CD14-positive monocyte (primary cell): ENCODE measurements around the gene EEFSEC. TPM values are rescaled to one million over a fixed set of nuclear protein-coding genes. Genes with fewer than 3 reads are reported as not detected.
A peak's percentile ranks its signal among the peaks of the same experiment; 100 is the strongest.

ENCODE experiments used
- DNase-seq, 3 donors: peaks; one replicate each; pipeline ENCODE4 v3.0.0-alpha.2; 2011 to 2022
- H2AFZ ChIP-seq: 2 replicates; pipeline ENCODE4 v1.6.0; 2012; ENCODE audit warnings: mild to moderate bottlenecking, low read depth, low read length, inconsistent platforms; ENCODE audit not compliant: insufficient read depth, poor library complexity, severe bottlenecking
- H3K27ac ChIP-seq, 2 donors: 1 replicate in 1 of 2; 2 replicates in 1 of 2; pipeline ENCODE4 v1.5.1; 2012 to 2013; ENCODE audit warnings: low read length in 2 of 2, control low read depth in 1 of 2, inconsistent platforms in 1 of 2, low read depth in 1 of 2, mild to moderate bottlenecking in 1 of 2
- H3K27me3 ChIP-seq, 2 donors: one replicate each; pipeline versions ENCODE4 v1.6.0 to v1.6.1; 2011 to 2013; ENCODE audit warnings: low read length in 2 of 2; ENCODE audit not compliant: control insufficient read depth in 2 of 2, insufficient read depth in 2 of 2
- H3K36me3 ChIP-seq, 2 donors: replicated peaks in 1 of 2; 1 replicate in 1 of 2; 2 replicates in 1 of 2; pipeline versions ENCODE4 v1.5.1 to v1.6.1; 2012 to 2013; ENCODE audit warnings: low read length in 2 of 2, control low read depth in 1 of 2, inconsistent platforms in 1 of 2, mild to moderate bottlenecking in 1 of 2; ENCODE audit not compliant: insufficient read depth in 2 of 2, control insufficient read depth in 1 of 2
- H3K4me1 ChIP-seq, 2 donors: 1 replicate in 1 of 2; 2 replicates in 1 of 2; pipeline versions ENCODE4 v1.5.1 to v1.6.1; 2012 to 2013; ENCODE audit warnings: low read length in 2 of 2, control low read depth in 1 of 2, inconsistent platforms in 1 of 2, mild to moderate bottlenecking in 1 of 2, moderate library complexity in 1 of 2; ENCODE audit not compliant: insufficient read depth in 2 of 2, control insufficient read depth in 1 of 2
- H3K4me2 ChIP-seq: replicated peaks from 2 replicates; pipeline ENCODE3; 2012; ENCODE audit warnings: low read length, moderate library complexity, mild to moderate bottlenecking; ENCODE audit not compliant: poor library complexity, severe bottlenecking; ENCODE audit errors: extremely low read depth
- H3K4me3 ChIP-seq, 3 experiments: fragments of 200-600 bp in 1 of 3; sonication (generic) in 1 of 3; replicated peaks in 1 of 3; 1 replicate in 2 of 3; 2 replicates in 1 of 3; pipeline ENCODE4 v1.5.1; 2011 to 2013; ENCODE audit warnings: low read length in 3 of 3, mild to moderate bottlenecking in 3 of 3, control low read depth in 2 of 3, low read depth in 2 of 3, inconsistent platforms in 1 of 3, moderate library complexity in 1 of 3
- H3K79me2 ChIP-seq: 2 replicates; pipeline ENCODE4 v1.6.0; 2012; ENCODE audit warnings: mild to moderate bottlenecking, control low read depth, inconsistent platforms, low read length, moderate library complexity; ENCODE audit not compliant: insufficient read depth
- H3K9ac ChIP-seq: 2 replicates; pipeline ENCODE4 v1.6.0; 2017; ENCODE audit warnings: low read length, mild to moderate bottlenecking; ENCODE audit not compliant: insufficient read depth, poor library complexity, severe bottlenecking
- H3K9me3 ChIP-seq, 2 donors: replicated peaks in 1 of 2; 1 replicate in 1 of 2; 2 replicates in 1 of 2; pipeline versions ENCODE4 v1.5.1 to v1.6.1; 2012 to 2013; ENCODE audit warnings: low read length in 2 of 2, control low read depth in 1 of 2; ENCODE audit not compliant: control insufficient read depth in 1 of 2, insufficient read depth in 1 of 2
- H4K20me1 ChIP-seq: 2 replicates; pipeline ENCODE4 v1.6.0; 2012; ENCODE audit warnings: mild to moderate bottlenecking, low read length, control low read depth, moderate library complexity; ENCODE audit not compliant: insufficient read depth
- H3K27ac Mint-ChIP-seq, 7 donors: one replicate each; pipeline ENCODE4 v1.8.0; 2020; ENCODE audit warnings: mild to moderate bottlenecking in 7 of 7, mixed read lengths in 7 of 7, moderate library complexity in 6 of 7, inconsistent platforms in 2 of 7
- H3K27me3 Mint-ChIP-seq, 3 donors: one replicate each; pipeline ENCODE4 v1.8.0; 2021 to 2022; ENCODE audit warnings: low read depth in 3 of 3, mild to moderate bottlenecking in 3 of 3, mixed read lengths in 3 of 3, moderate library complexity in 3 of 3, inconsistent platforms in 1 of 3
- H3K36me3 Mint-ChIP-seq, 2 donors: one replicate each; pipeline ENCODE4 v1.8.0; 2020; ENCODE audit warnings: mixed read lengths in 2 of 2, inconsistent platforms in 1 of 2, mild to moderate bottlenecking in 1 of 2
- H3K4me1 Mint-ChIP-seq: one replicate; pipeline ENCODE4 v1.8.0; 2020; ENCODE audit warnings: mild to moderate bottlenecking, mixed read lengths
- H3K4me3 Mint-ChIP-seq, 2 donors: one replicate each; pipeline ENCODE4 v1.8.0; 2020; ENCODE audit warnings: mild to moderate bottlenecking in 2 of 2, mixed read lengths in 2 of 2, moderate library complexity in 1 of 2
- H3K9me3 Mint-ChIP-seq, 7 donors: one replicate each; pipeline ENCODE4 v1.8.0; 2020 to 2022; ENCODE audit warnings: mixed read lengths in 7 of 7, mild to moderate bottlenecking in 6 of 7, moderate library complexity in 6 of 7, inconsistent platforms in 2 of 7
- CTCF ChIP-seq: fragments of 200-600 bp; IDR thresholded peaks from one replicate; pipeline ENCODE4 v1.8.0; 2022; ENCODE audit warnings: antibody characterized with exemption, mild to moderate bottlenecking
- WGBS: methylation state at CpG from one replicate; pipeline ENCODE4 v1.1.5; 2013; ENCODE audit warnings: missing lambda C conversion rate; ENCODE audit not compliant: insufficient coverage; 5-methylcytosine and 5-hydroxymethylcytosine counted together
- intact Hi-C, 2 donors: fragments of 100-400 bp; cut with micrococcal nuclease; formaldehyde crosslinking; loops; one replicate each; pipeline versions ENCODE4 v1.15.0 to v1.15.1; 2023
- polyA plus RNA-seq, 3 donors: library from polyadenylated mRNA; depleted of rRNA in 1 of 3; unstranded in 2 of 3; stranded (reverse) in 1 of 3; fragments of 300-500 nt in 2 of 3; fragments of >200 nt in 1 of 3; fragmentation: Illumina TruSeq in 2 of 3; gene quantifications; 1 replicate in 2 of 3; 2 replicates in 1 of 3; pipeline ENCODE4 v1.2.3, GENCODE V29; 2012 to 2021

The EEFSEC gene
- polyA plus RNA-seq, 3 donors, result 13.3 to 14.9 (median 14.9) TPM

- Mint-ChIP-seq H3K4me3 (no peak overlapping the region), H3K27me3 (peaks cover 0 to 2% (median 0%) of the 10 kb centered on the region in 3 donors), H3K9me3 (no peaks in the 10 kb centered on the region), H3K36me3 (peaks cover 24% of the 10 kb centered on the region in 2 donors), H3K4me1 (no peaks in the 10 kb centered on the region), H3K27ac (no peak overlapping the region)
- no peak overlapping the region for H3K9ac ChIP-seq
- no peak overlapping the region for H3K27ac ChIP-seq
- no peaks in the 10 kb centered on the region for H3K27me3 ChIP-seq
- no peak overlapping the region for H3K4me3 ChIP-seq
- 98% methylated on average over 5 of the region's 6 CpGs for WGBS
- H2AFZ ChIP-seq, result no peak overlapping the region
- no peak for DNase-seq
- intact Hi-C loops, result loop anchor here in 1 of 2 donors (10.0 kb wide), 1 partner anchor 225 kb away; no protein-coding TSS in a partner anchor
- no peaks in the 10 kb centered on the region for H3K79me2 ChIP-seq
- H4K20me1 ChIP-seq, result no peaks in the 10 kb centered on the region
- peaks cover 4 to 27% of the 10 kb centered on the region in 2 donors for H3K36me3 ChIP-seq
- H3K4me2 ChIP-seq, result no peak overlapping the region
- H3K9me3 ChIP-seq, result no peaks in the 10 kb centered on the region
- TF ChIP-seq CTCF, result no peak
- no peaks in the 10 kb centered on the region for H3K4me1 ChIP-seq
Observed at GRCh38 chr3:128319741-128320141, 166.5 kb downstream of the EEFSEC start.

GRCh38 chr3:128320551-128321340, 167.5 kb downstream of the EEFSEC start:
- H4K20me1 ChIP-seq, result no peaks in the 10 kb centered on the region
- H3K9me3 ChIP-seq, result no peaks in the 10 kb centered on the region
- WGBS, result 97% methylated on average over 7 of the region's 8 CpGs
- H3K27ac ChIP-seq, result no peak overlapping the region
- no peak overlapping the region for H3K4me2 ChIP-seq
- no peak overlapping the region for H3K9ac ChIP-seq
- intact Hi-C loops, result loop anchor here in 1 of 2 donors (10.0 kb wide), 1 partner anchor 226 kb away; no protein-coding TSS in a partner anchor
- H3K36me3 Mint-ChIP-seq, result peaks cover 22 to 29% of the 10 kb centered on the region in 2 donors
- no peaks in the 10 kb centered on the region for H3K4me1 ChIP-seq
- H3K79me2 ChIP-seq, result no peaks in the 10 kb centered on the region
- H3K36me3 ChIP-seq, result peaks cover 4 to 27% of the 10 kb centered on the region in 2 donors
- H3K9me3 Mint-ChIP-seq, result no peaks in the 10 kb centered on the region
- no peaks in the 10 kb centered on the region for H3K27me3 ChIP-seq
- H2AFZ ChIP-seq, result no peak overlapping the region
- DNase-seq, result no peak
- no peak overlapping the region for H3K4me3 Mint-ChIP-seq
- H3K4me1 Mint-ChIP-seq, result peaks cover 2% of the 10 kb centered on the region
- no peak overlapping the region for H3K4me3 ChIP-seq
- peak overlapping the region in 2 of 7 donors; percentile 16 to 62 for H3K27ac Mint-ChIP-seq
- TF ChIP-seq CTCF, result no peak
- H3K27me3 Mint-ChIP-seq, result peaks cover 0 to 2% (median 0%) of the 10 kb centered on the region in 3 donors
